Measurements from ENCODE around the gene MICU1. TPM values are rescaled to one million over a fixed set of nuclear protein-coding genes. Genes with fewer than 3 reads are reported as not detected.
"Not testable (repeated sequence)": the region's sequence is repeated elsewhere in the genome, so short reads cannot be mapped to it uniquely, and the experiment has no call there.

MICU1 gene
- total RNA-seq, 2 donors from 2014 or later: 30.9 to 36.0 TPM

DNA sequence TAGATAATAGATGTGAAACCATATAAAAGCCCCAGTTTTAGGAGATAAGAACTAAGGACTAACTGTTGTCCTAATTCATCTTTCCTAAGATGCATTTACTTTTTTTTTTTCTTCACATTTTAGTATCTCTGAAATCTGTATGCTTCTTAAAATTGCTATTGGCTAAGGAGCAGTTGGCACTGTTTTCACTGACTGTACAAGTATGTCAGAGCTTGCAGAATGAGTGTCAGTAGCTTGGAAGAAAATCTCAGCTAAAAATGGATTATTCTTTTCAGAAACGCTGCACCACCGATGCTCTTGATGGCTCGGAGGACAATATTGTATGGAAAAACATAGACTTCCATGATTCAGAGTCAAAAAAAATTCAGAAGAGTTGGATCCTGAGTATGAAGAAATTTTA is 180.0 kb downstream of the MICU1 start:
- DNase-seq (ENCODE audit: low spot score): no peak
- H3K36me3 ChIP-seq: no peaks in the 10 kb centered on the region

DNA sequence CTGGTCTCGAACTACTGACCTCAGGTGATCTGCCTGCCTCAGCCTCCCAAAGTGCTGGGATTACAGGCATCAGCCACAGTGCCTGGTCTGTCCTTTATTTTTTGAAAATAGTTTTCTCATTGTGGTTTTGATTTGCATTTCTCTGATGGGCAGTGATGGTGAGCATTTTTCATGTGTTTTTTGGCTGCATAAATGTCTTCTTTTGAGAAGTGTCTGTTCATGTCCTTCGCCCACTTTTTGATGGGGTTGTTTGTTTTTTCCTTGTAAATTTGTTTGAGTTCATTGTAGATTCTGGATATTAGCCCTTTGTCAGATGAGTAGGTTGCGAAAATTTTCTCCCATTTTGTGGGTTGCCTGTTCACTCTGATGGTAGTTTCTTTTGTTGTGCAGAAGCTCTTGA is 182.9 kb downstream of the MICU1 start:
- not testable (repeated sequence) for H3K9me3 ChIP-seq; DNase-seq (ENCODE audit: low spot score); H3K27ac ChIP-seq; H3K27me3 ChIP-seq; H3K4me1 ChIP-seq; H3K4me3 ChIP-seq; H3K36me3 ChIP-seq

More for the DNA sequence above, 180.0 kb downstream of the MICU1 start:
- H3K27me3 ChIP-seq: no peaks in the 10 kb centered on the region
- H3K9me3 ChIP-seq: no peaks in the 10 kb centered on the region
- H3K27ac ChIP-seq: no peak overlapping the region
- H3K4me1 ChIP-seq: no peaks in the 10 kb centered on the region
- H3K4me3 ChIP-seq: no peak overlapping the region
- TF ChIP-seq CTCF (IDR thresholded peaks at IDR 0.05): no peak

- Histone ChIP-seq H3K27ac (no peak overlapping the region), H3K4me1 (no peaks in the 10 kb centered on the region), H3K4me3 (no peak overlapping the region), H3K9me3 (no peaks in the 10 kb centered on the region), H3K36me3 (no peaks in the 10 kb centered on the region), H3K27me3 (no peaks in the 10 kb centered on the region)
- TF ChIP-seq CTCF (IDR thresholded peaks at IDR 0.05): no peak
- DNase-seq (ENCODE audit: low spot score): no peak
Observed at GRCh38 chr10:72435570-72435969, 190.3 kb downstream of the MICU1 start.

- not testable (repeated sequence) for H3K4me1 ChIP-seq; H3K27me3 ChIP-seq; H3K9me3 ChIP-seq; DNase-seq (ENCODE audit: low spot score); H3K4me3 ChIP-seq; H3K27ac ChIP-seq; H3K36me3 ChIP-seq
Observed at GRCh38 chr10:72430936-72431335, 194.9 kb downstream of the MICU1 start.

- no peak for DNase-seq (ENCODE audit: low spot score)
- Histone ChIP-seq H3K4me3 (no peak overlapping the region), H3K9me3 (no peaks in the 10 kb centered on the region), H3K36me3 (no peaks in the 10 kb centered on the region), H3K27me3 (no peaks in the 10 kb centered on the region), H3K27ac (no peak overlapping the region), H3K4me1 (no peaks in the 10 kb centered on the region)
- no peak for TF ChIP-seq CTCF (IDR thresholded peaks at IDR 0.05)
Observed at GRCh38 chr10:72429931-72430330, 195.9 kb downstream of the MICU1 start.

DNA sequence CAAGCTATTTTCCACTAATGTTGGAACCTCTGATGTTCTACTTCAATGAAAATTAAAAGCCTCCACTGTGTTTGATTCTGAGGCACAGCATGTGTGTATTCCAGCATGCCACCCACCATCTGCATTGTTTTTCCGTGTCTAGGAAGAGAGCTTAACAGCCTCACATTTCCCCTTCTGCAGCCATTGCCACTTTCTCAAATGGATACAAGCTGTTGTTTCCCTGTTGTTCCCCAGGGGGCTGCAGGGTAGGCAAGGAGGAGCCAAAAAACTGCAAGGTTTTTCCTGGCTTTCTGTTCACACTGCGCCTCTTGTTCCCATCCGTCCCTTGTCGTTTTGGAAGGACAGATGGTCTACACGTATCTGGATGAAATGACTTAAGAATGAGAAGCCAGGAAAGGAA is 198.9 kb downstream of the MICU1 start:
- DNase-seq (ENCODE audit: low spot score): no peak
- Histone ChIP-seq H3K4me3 (no peak overlapping the region), H3K36me3 (peaks cover 9% of the 10 kb centered on the region), H3K27ac (no peak overlapping the region), H3K9me3 (no peaks in the 10 kb centered on the region), H3K27me3 (no peaks in the 10 kb centered on the region), H3K4me1 (no peaks in the 10 kb centered on the region)
- TF ChIP-seq CTCF (IDR thresholded peaks at IDR 0.05): no peak

DNA sequence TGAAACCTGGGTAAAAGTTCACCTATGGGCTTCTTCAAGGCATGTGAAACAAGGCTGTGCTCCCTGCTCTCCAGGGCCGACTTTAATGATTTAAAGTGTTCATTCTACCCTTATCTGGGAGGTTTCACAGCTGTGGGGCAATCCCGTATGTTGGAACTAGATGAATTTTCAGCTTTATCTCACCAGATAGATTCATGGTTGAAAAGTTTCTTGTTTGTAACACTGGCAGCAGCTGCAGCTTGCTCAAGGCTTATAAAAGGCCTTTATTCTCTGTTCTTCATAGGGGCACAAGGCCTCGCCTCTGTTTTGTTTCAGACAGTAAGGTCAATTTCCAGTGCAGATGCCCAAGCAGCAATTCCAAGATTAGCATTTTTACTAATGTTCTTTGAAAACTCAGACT is 200.7 kb downstream of the MICU1 start:
- Histone ChIP-seq H3K4me1 (no peaks in the 10 kb centered on the region), H3K9me3 (no peaks in the 10 kb centered on the region), H3K36me3 (peaks cover 18% of the 10 kb centered on the region), H3K27me3 (no peaks in the 10 kb centered on the region), H3K4me3 (no peak overlapping the region), H3K27ac (no peak overlapping the region)
- DNase-seq (ENCODE audit: low spot score): no peak
- TF ChIP-seq CTCF (IDR thresholded peaks at IDR 0.05): no peak
